BLaER1 (cell line): Measurements from ENCODE around the gene DPM1.

Experiments used
- H3K27ac ChIP-seq: shearing (Covaris generic); formaldehyde crosslinking; 2 replicates; pipeline ENCODE4 v1.8.1; 2022
- H3K27me3 ChIP-seq: shearing (Covaris generic); formaldehyde crosslinking; 2 replicates; pipeline ENCODE4 v1.8.1; 2022
- H3K36me3 ChIP-seq: shearing (Covaris generic); formaldehyde crosslinking; 2 replicates; pipeline ENCODE4 v1.8.1; 2022
- H3K4me1 ChIP-seq: shearing (Covaris generic); formaldehyde crosslinking; 2 replicates; pipeline ENCODE4 v1.8.1; 2022
- H3K4me2 ChIP-seq: shearing (Covaris generic); formaldehyde crosslinking; 2 replicates; pipeline ENCODE4 v1.8.1; 2022
- H3K4me3 ChIP-seq: shearing (Covaris generic); formaldehyde crosslinking; 2 replicates; pipeline ENCODE4 v1.8.1; 2022
- H3K9ac ChIP-seq: shearing (Covaris generic); formaldehyde crosslinking; 2 replicates; pipeline ENCODE4 v1.8.1; 2022
- H3K9me3 ChIP-seq: shearing (Covaris generic); formaldehyde crosslinking; 2 replicates; pipeline ENCODE4 v1.8.1; 2022
- H4K20me1 ChIP-seq: shearing (Covaris generic); formaldehyde crosslinking; 2 replicates; pipeline ENCODE4 v1.8.1; 2022
- Cebpa-rat ChIP-seq: shearing (Covaris generic); IDR thresholded peaks from 2 replicates; pipeline ENCODE4 v1.8.1; 2022

The DPM1 gene

DNA sequence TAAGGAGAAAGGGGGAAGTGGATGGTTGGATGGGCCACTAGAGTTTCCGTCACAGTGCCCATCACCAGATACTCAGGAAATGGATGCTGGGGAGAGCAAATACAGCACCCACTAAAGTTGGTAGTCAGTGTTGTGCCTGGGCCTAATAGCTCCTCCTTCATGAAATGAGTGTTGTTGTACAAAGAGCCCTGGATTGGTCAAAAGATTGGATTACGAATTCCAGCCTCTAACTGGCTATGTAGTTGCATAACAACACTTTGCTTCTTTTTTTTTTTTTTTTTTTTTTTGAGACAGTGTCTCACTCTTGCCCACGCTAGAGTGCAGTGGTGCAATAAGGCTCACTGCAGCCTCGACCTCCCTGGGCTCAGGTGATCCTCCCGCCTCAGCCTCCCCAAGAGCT is 37.2 kb upstream of the DPM1 start:
- Histone ChIP-seq H3K4me2 (peak overlapping the region; percentile 13; the same call in 1 of the 2 replicates), H3K36me3 (no peaks in the 10 kb centered on the region), H3K27me3 (no peaks in the 10 kb centered on the region), H3K4me3 (no peak overlapping the region), H3K9ac (no peak overlapping the region), H4K20me1 (no peaks in the 10 kb centered on the region), H3K27ac (no peak overlapping the region), H3K9me3 (no peaks in the 10 kb centered on the region), H3K4me1 (peaks cover 20% of the 10 kb centered on the region)
- no peak for TF ChIP-seq Cebpa-rat

- TF ChIP-seq Cebpa-rat = no peak
These were observed 35.5 kb upstream of the DPM1 start for GRCh38 chr20:50993876-50994275.

GRCh38 chr20:50992733-50993457 is 34.6 kb upstream of the DPM1 start:
- Histone ChIP-seq H3K4me3 (no peak overlapping the region), H3K27ac (no peak overlapping the region), H4K20me1 (no peaks in the 10 kb centered on the region), H3K36me3 (no peaks in the 10 kb centered on the region), H3K4me1 (peaks cover 20% of the 10 kb centered on the region), H3K9ac (no peak overlapping the region), H3K9me3 (no peaks in the 10 kb centered on the region), H3K27me3 (no peaks in the 10 kb centered on the region), H3K4me2 (no peak overlapping the region)
- no peak for TF ChIP-seq Cebpa-rat

More at GRCh38 chr20:50993876-50994275, 35.5 kb upstream of the DPM1 start:
- no peaks in the 10 kb centered on the region for H3K9me3 ChIP-seq
- no peak overlapping the region for H3K27ac ChIP-seq
- H3K4me3 ChIP-seq = no peak overlapping the region
- no peak overlapping the region for H3K9ac ChIP-seq
- no peaks in the 10 kb centered on the region for H3K27me3 ChIP-seq
- H3K4me1 ChIP-seq = peaks cover 20% of the 10 kb centered on the region
- no peak overlapping the region for H3K4me2 ChIP-seq
- H3K36me3 ChIP-seq = no peaks in the 10 kb centered on the region
- no peaks in the 10 kb centered on the region for H4K20me1 ChIP-seq

- Histone ChIP-seq H3K27me3 (no peaks in the 10 kb centered on the region), H3K4me1 (peaks cover 20% of the 10 kb centered on the region), H3K4me2 (no peak overlapping the region), H4K20me1 (no peaks in the 10 kb centered on the region), H3K4me3 (no peak overlapping the region), H3K9ac (no peak overlapping the region), H3K27ac (no peak overlapping the region), H3K9me3 (no peaks in the 10 kb centered on the region), H3K36me3 (no peaks in the 10 kb centered on the region)
- TF ChIP-seq Cebpa-rat = no peak
These were observed 34.0 kb upstream of the DPM1 start for GRCh38 chr20:50992336-50992732.

GRCh38 chr20:50991076-50991475 is 32.7 kb upstream of the DPM1 start:
- Histone ChIP-seq H3K27ac (no peak overlapping the region), H3K9me3 (no peaks in the 10 kb centered on the region)
- TF ChIP-seq Cebpa-rat = no peak

GRCh38 chr20:50987493-50988210 is 29.3 kb upstream of the DPM1 start:
- no peak overlapping the region for H3K27ac ChIP-seq
- no peak overlapping the region for H3K4me3 ChIP-seq
- H4K20me1 ChIP-seq = no peaks in the 10 kb centered on the region
- H3K9me3 ChIP-seq = no peaks in the 10 kb centered on the region
- no peaks in the 10 kb centered on the region for H3K4me1 ChIP-seq
- TF ChIP-seq Cebpa-rat = no peak
- no peaks in the 10 kb centered on the region for H3K36me3 ChIP-seq
- no peaks in the 10 kb centered on the region for H3K27me3 ChIP-seq
- H3K4me2 ChIP-seq = no peak overlapping the region
- H3K9ac ChIP-seq = no peak overlapping the region

More at GRCh38 chr20:50991076-50991475, 32.7 kb upstream of the DPM1 start:
- Histone ChIP-seq H4K20me1 (no peaks in the 10 kb centered on the region), H3K4me1 (peaks cover 10% of the 10 kb centered on the region), H3K4me2 (no peak overlapping the region), H3K9ac (no peak overlapping the region), H3K36me3 (no peaks in the 10 kb centered on the region), H3K4me3 (no peak overlapping the region), H3K27me3 (no peaks in the 10 kb centered on the region)

GRCh38 chr20:50983321-50983720 is 25.0 kb upstream of the DPM1 start:
- no peaks in the 10 kb centered on the region for H4K20me1 ChIP-seq
- H3K27ac ChIP-seq = no peak overlapping the region

DNA sequence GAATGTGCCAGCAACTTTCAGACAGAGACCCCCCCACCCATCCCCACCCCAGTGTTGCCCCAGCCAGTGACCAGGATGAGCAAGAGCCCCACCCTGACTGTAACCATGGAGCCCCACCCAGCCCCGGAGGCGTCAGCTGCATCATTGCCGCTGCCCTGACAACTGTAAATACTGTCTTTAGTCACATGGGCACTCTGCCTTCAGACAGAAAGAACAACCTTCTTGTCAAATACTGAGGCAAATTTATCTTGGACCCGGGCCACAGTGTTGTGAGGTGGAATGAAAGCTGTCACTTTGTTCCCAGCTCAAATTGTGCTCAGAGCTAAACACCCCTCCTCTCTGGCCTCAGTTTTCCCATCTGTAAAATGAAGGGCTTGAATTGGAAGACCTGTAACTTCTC is 24.0 kb upstream of the DPM1 start:
- H3K9me3 ChIP-seq = no peaks in the 10 kb centered on the region
- H3K27me3 ChIP-seq = no peaks in the 10 kb centered on the region
- no peak for TF ChIP-seq Cebpa-rat
- H3K9ac ChIP-seq = no peak overlapping the region
- no peaks in the 10 kb centered on the region for H3K4me1 ChIP-seq
- no peaks in the 10 kb centered on the region for H3K36me3 ChIP-seq
- H3K4me3 ChIP-seq = no peak overlapping the region
- no peaks in the 10 kb centered on the region for H4K20me1 ChIP-seq
- H3K27ac ChIP-seq = no peak overlapping the region
- no peak overlapping the region for H3K4me2 ChIP-seq

More at GRCh38 chr20:50983321-50983720, 25.0 kb upstream of the DPM1 start:
- Histone ChIP-seq H3K4me2 (no peak overlapping the region), H3K27me3 (no peaks in the 10 kb centered on the region), H3K36me3 (no peaks in the 10 kb centered on the region), H3K9ac (no peak overlapping the region), H3K9me3 (no peaks in the 10 kb centered on the region), H3K4me1 (no peaks in the 10 kb centered on the region), H3K4me3 (no peak overlapping the region)
- TF ChIP-seq Cebpa-rat = no peak

DNA sequence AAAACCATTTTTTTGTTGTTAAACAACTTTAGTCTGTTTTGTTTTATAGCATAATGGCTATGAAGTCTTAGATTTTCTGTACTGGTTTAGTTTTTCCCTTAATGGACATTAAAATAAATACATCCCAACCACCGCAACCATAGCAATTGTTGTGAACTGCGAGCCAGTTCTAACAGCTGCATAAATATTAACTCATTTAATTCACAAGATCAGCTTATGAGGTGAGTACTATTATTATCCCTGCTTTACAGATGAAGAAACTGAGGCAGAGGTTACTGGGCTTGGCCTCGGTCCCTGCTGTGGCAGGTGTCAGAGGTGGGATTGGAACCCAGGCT is 23.3 kb upstream of the DPM1 start:
- TF ChIP-seq Cebpa-rat = no peak
- no peaks in the 10 kb centered on the region for H4K20me1 ChIP-seq
- no peak overlapping the region for H3K27ac ChIP-seq
- H3K36me3 ChIP-seq = no peaks in the 10 kb centered on the region
- no peak overlapping the region for H3K4me3 ChIP-seq
- H3K9me3 ChIP-seq = no peaks in the 10 kb centered on the region
- H3K27me3 ChIP-seq = no peaks in the 10 kb centered on the region
- H3K9ac ChIP-seq = no peak overlapping the region
- peak overlapping the region; percentile 30; the same call in 1 of the 2 replicates for H3K4me2 ChIP-seq
- no peaks in the 10 kb centered on the region for H3K4me1 ChIP-seq

DNA sequence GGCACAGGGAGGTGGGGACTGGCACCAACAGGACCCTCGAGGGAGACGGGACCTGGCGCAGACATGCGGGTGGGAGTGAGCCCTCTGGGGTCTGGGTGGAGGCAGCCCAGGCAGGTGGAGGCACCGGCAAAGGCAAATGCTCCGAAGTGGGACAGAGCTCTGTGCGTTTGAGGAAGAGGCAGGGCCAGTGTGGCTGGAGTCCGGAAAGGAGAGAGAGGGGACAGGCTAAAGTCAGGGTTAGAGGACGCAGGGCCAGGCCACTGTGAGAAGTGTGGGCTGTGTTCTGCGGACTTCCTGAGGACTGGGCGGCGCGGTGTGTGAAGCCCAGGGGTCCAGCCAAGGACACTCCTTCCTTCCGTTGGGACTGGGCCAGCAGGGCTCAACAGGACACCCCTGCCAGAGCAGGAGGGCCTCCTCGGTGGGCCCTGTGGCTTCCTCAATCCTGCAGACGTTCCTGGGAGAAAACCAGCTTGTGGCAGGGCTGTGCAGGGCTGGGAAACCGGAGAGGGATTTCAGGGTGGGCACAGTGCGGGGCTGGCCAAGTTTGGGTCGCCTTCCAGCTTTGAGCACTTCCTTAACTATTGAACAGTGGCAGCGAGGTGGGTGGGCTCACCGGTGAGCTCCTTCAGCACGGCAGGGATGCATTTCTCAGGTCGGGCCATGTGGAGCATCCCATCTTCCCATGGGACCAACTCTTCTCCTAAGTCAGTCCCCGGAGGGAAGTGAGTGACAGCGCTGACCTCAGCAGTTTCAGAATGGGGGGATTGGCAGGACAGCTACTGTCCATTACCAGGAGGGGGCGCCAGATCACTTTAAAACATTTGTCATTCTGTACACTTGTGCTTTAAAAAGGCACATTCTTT is 22.8 kb upstream of the DPM1 start:
- H3K4me3 ChIP-seq = no peak overlapping the region
- H3K36me3 ChIP-seq = no peaks in the 10 kb centered on the region
- peak overlapping the region; percentile 30; the same call in 1 of the 2 replicates for H3K4me2 ChIP-seq
- no peaks in the 10 kb centered on the region for H4K20me1 ChIP-seq
- no peak overlapping the region for H3K9ac ChIP-seq
- peaks cover 1% of the 10 kb centered on the region for H3K4me1 ChIP-seq
- H3K27ac ChIP-seq = no peak overlapping the region
- TF ChIP-seq Cebpa-rat = no peak
- no peaks in the 10 kb centered on the region for H3K27me3 ChIP-seq
- no peaks in the 10 kb centered on the region for H3K9me3 ChIP-seq
